CD14-positive monocyte (primary cell): ENCODE data around the gene MLLT3. TPM values are rescaled to one million over a fixed set of nuclear protein-coding genes. Genes with fewer than 3 reads are reported as not detected.

Experiments
- DNase-seq, 3 donors: peaks; one replicate each; pipeline ENCODE4 v3.0.0-alpha.2; 2011 to 2022
- H2AFZ ChIP-seq: 2 replicates; pipeline ENCODE4 v1.6.0; 2012; ENCODE audit warnings: mild to moderate bottlenecking, low read depth, low read length, inconsistent platforms; ENCODE audit not compliant: insufficient read depth, poor library complexity, severe bottlenecking
- H3K27ac ChIP-seq, 2 donors: 1 replicate in 1 of 2; 2 replicates in 1 of 2; pipeline ENCODE4 v1.5.1; 2012 to 2013; ENCODE audit warnings: low read length in 2 of 2, control low read depth in 1 of 2, inconsistent platforms in 1 of 2, low read depth in 1 of 2, mild to moderate bottlenecking in 1 of 2
- H3K27me3 ChIP-seq, 2 donors: one replicate each; pipeline versions ENCODE4 v1.6.0 to v1.6.1; 2011 to 2013; ENCODE audit warnings: low read length in 2 of 2; ENCODE audit not compliant: control insufficient read depth in 2 of 2, insufficient read depth in 2 of 2
- H3K36me3 ChIP-seq, 2 donors: replicated peaks in 1 of 2; 1 replicate in 1 of 2; 2 replicates in 1 of 2; pipeline versions ENCODE4 v1.5.1 to v1.6.1; 2012 to 2013; ENCODE audit warnings: low read length in 2 of 2, control low read depth in 1 of 2, inconsistent platforms in 1 of 2, mild to moderate bottlenecking in 1 of 2; ENCODE audit not compliant: insufficient read depth in 2 of 2, control insufficient read depth in 1 of 2
- H3K4me1 ChIP-seq, 2 donors: 1 replicate in 1 of 2; 2 replicates in 1 of 2; pipeline versions ENCODE4 v1.5.1 to v1.6.1; 2012 to 2013; ENCODE audit warnings: low read length in 2 of 2, control low read depth in 1 of 2, inconsistent platforms in 1 of 2, mild to moderate bottlenecking in 1 of 2, moderate library complexity in 1 of 2; ENCODE audit not compliant: insufficient read depth in 2 of 2, control insufficient read depth in 1 of 2
- H3K4me2 ChIP-seq: replicated peaks from 2 replicates; pipeline ENCODE3; 2012; ENCODE audit warnings: low read length, moderate library complexity, mild to moderate bottlenecking; ENCODE audit not compliant: poor library complexity, severe bottlenecking; ENCODE audit errors: extremely low read depth
- H3K4me3 ChIP-seq, 3 experiments: fragments of 200-600 bp in 1 of 3; sonication (generic) in 1 of 3; replicated peaks in 1 of 3; 1 replicate in 2 of 3; 2 replicates in 1 of 3; pipeline ENCODE4 v1.5.1; 2011 to 2013; ENCODE audit warnings: low read length in 3 of 3, mild to moderate bottlenecking in 3 of 3, control low read depth in 2 of 3, low read depth in 2 of 3, inconsistent platforms in 1 of 3, moderate library complexity in 1 of 3
- H3K79me2 ChIP-seq: 2 replicates; pipeline ENCODE4 v1.6.0; 2012; ENCODE audit warnings: mild to moderate bottlenecking, control low read depth, inconsistent platforms, low read length, moderate library complexity; ENCODE audit not compliant: insufficient read depth
- H3K9ac ChIP-seq: 2 replicates; pipeline ENCODE4 v1.6.0; 2017; ENCODE audit warnings: low read length, mild to moderate bottlenecking; ENCODE audit not compliant: insufficient read depth, poor library complexity, severe bottlenecking
- H3K9me3 ChIP-seq, 2 donors: replicated peaks in 1 of 2; 1 replicate in 1 of 2; 2 replicates in 1 of 2; pipeline versions ENCODE4 v1.5.1 to v1.6.1; 2012 to 2013; ENCODE audit warnings: low read length in 2 of 2, control low read depth in 1 of 2; ENCODE audit not compliant: control insufficient read depth in 1 of 2, insufficient read depth in 1 of 2
- H4K20me1 ChIP-seq: 2 replicates; pipeline ENCODE4 v1.6.0; 2012; ENCODE audit warnings: mild to moderate bottlenecking, low read length, control low read depth, moderate library complexity; ENCODE audit not compliant: insufficient read depth
- H3K27ac Mint-ChIP-seq, 7 donors: one replicate each; pipeline ENCODE4 v1.8.0; 2020; ENCODE audit warnings: mild to moderate bottlenecking in 7 of 7, mixed read lengths in 7 of 7, moderate library complexity in 6 of 7, inconsistent platforms in 2 of 7
- H3K27me3 Mint-ChIP-seq, 3 donors: one replicate each; pipeline ENCODE4 v1.8.0; 2021 to 2022; ENCODE audit warnings: low read depth in 3 of 3, mild to moderate bottlenecking in 3 of 3, mixed read lengths in 3 of 3, moderate library complexity in 3 of 3, inconsistent platforms in 1 of 3
- H3K36me3 Mint-ChIP-seq, 2 donors: one replicate each; pipeline ENCODE4 v1.8.0; 2020; ENCODE audit warnings: mixed read lengths in 2 of 2, inconsistent platforms in 1 of 2, mild to moderate bottlenecking in 1 of 2
- H3K4me1 Mint-ChIP-seq: one replicate; pipeline ENCODE4 v1.8.0; 2020; ENCODE audit warnings: mild to moderate bottlenecking, mixed read lengths
- H3K4me3 Mint-ChIP-seq, 2 donors: one replicate each; pipeline ENCODE4 v1.8.0; 2020; ENCODE audit warnings: mild to moderate bottlenecking in 2 of 2, mixed read lengths in 2 of 2, moderate library complexity in 1 of 2
- H3K9me3 Mint-ChIP-seq, 7 donors: one replicate each; pipeline ENCODE4 v1.8.0; 2020 to 2022; ENCODE audit warnings: mixed read lengths in 7 of 7, mild to moderate bottlenecking in 6 of 7, moderate library complexity in 6 of 7, inconsistent platforms in 2 of 7
- WGBS: methylation state at CpG from one replicate; pipeline ENCODE4 v1.1.5; 2013; ENCODE audit warnings: missing lambda C conversion rate; ENCODE audit not compliant: insufficient coverage; 5-methylcytosine and 5-hydroxymethylcytosine counted together
- intact Hi-C, 2 donors: fragments of 100-400 bp; cut with micrococcal nuclease; formaldehyde crosslinking; loops; one replicate each; pipeline versions ENCODE4 v1.15.0 to v1.15.1; 2023
- polyA plus RNA-seq, 3 donors: library from polyadenylated mRNA; depleted of rRNA in 1 of 3; unstranded in 2 of 3; stranded (reverse) in 1 of 3; fragments of 300-500 nt in 2 of 3; fragments of >200 nt in 1 of 3; fragmentation: Illumina TruSeq in 2 of 3; gene quantifications; 1 replicate in 2 of 3; 2 replicates in 1 of 3; pipeline ENCODE4 v1.2.3, GENCODE V29; 2012 to 2021
- TF ChIP-seq, protein P1 (sequence below): fragments of 200-600 bp; IDR thresholded peaks from one replicate; pipeline ENCODE4 v1.8.0; 2022; ENCODE audit warnings: antibody characterized with exemption, mild to moderate bottlenecking

MLLT3 gene
- polyA plus RNA-seq, 3 donors, result 0.81 to 2.3 (median 1.5) TPM

DNA sequence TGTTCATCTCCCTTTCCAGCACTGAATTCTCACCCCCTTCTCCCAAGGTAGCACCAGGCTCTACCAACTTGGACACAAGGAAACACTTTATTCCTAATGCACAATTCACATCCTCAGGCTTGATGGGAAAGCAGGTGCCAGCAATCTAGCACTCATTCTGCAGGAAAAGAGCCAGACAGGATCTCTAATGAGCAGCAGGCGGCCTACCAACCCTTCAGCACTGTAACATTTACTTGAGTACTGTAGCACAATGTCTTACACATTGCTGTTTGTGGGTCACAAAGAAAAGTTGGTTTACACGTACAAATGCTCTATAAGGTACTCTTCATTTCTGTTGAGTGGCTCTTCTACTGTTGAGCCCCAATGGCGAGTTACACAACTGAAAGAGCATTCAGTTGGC lies 254.4 kb downstream of the MLLT3 start:
- no peak overlapping the region for H3K27ac ChIP-seq
- intact Hi-C loops, result no loop called here
- H3K9me3 Mint-ChIP-seq, result peaks cover 0 to 2% (median 0%) of the 10 kb centered on the region in 7 donors
- H3K4me3 ChIP-seq, result no peak overlapping the region
- H3K4me3 Mint-ChIP-seq, result no peak overlapping the region
- DNase-seq, result no peak
- no peaks in the 10 kb centered on the region for H3K27me3 Mint-ChIP-seq
- no peaks in the 10 kb centered on the region for H3K27me3 ChIP-seq
- H3K27ac Mint-ChIP-seq, result no peak overlapping the region
- peaks cover 6% of the 10 kb centered on the region for H3K4me1 Mint-ChIP-seq
- H3K36me3 ChIP-seq, result no peaks in the 10 kb centered on the region
- peaks cover 0 to 5% of the 10 kb centered on the region in 2 donors for H3K36me3 Mint-ChIP-seq
- H3K79me2 ChIP-seq, result no peaks in the 10 kb centered on the region
- TF ChIP-seq, protein P1, sequence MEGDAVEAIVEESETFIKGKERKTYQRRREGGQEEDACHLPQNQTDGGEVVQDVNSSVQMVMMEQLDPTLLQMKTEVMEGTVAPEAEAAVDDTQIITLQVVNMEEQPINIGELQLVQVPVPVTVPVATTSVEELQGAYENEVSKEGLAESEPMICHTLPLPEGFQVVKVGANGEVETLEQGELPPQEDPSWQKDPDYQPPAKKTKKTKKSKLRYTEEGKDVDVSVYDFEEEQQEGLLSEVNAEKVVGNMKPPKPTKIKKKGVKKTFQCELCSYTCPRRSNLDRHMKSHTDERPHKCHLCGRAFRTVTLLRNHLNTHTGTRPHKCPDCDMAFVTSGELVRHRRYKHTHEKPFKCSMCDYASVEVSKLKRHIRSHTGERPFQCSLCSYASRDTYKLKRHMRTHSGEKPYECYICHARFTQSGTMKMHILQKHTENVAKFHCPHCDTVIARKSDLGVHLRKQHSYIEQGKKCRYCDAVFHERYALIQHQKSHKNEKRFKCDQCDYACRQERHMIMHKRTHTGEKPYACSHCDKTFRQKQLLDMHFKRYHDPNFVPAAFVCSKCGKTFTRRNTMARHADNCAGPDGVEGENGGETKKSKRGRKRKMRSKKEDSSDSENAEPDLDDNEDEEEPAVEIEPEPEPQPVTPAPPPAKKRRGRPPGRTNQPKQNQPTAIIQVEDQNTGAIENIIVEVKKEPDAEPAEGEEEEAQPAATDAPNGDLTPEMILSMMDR, result no peak
- no peaks in the 10 kb centered on the region for H3K9me3 ChIP-seq
- H3K4me2 ChIP-seq, result no peak overlapping the region
- H4K20me1 ChIP-seq, result no peaks in the 10 kb centered on the region
- no peaks in the 10 kb centered on the region for H3K4me1 ChIP-seq
- 100% methylated on average over 2 of the region's 3 CpGs for WGBS
- H3K9ac ChIP-seq, result no peak overlapping the region
- H2AFZ ChIP-seq, result no peak overlapping the region

GRCh38 chr9:20364959-20365358 lies 257.3 kb downstream of the MLLT3 start:
- Histone ChIP-seq H3K36me3 (no peaks in the 10 kb centered on the region), H3K9me3 (no peaks in the 10 kb centered on the region), H2AFZ (no peak overlapping the region), H3K4me2 (no peak overlapping the region), H3K4me3 (no peak overlapping the region), H3K4me1 (no peaks in the 10 kb centered on the region), H3K27me3 (no peaks in the 10 kb centered on the region), H4K20me1 (no peaks in the 10 kb centered on the region), H3K9ac (no peak overlapping the region), H3K27ac (no peak overlapping the region), H3K79me2 (no peaks in the 10 kb centered on the region)
- Mint-ChIP-seq H3K27ac (no peak overlapping the region), H3K9me3 (peaks cover 0 to 2% (median 0%) of the 10 kb centered on the region in 7 donors), H3K36me3 (peaks cover 0 to 13% of the 10 kb centered on the region in 2 donors), H3K4me3 (no peak overlapping the region), H3K27me3 (no peaks in the 10 kb centered on the region), H3K4me1 (peaks cover 6% of the 10 kb centered on the region)
- no peak for DNase-seq
- no CpG with 5 or more reads among the region's 3 CpGs for WGBS
- intact Hi-C loops, result no loop called here
- TF ChIP-seq, protein P1, result no peak
